Measurements from ENCODE around the gene SLC25A33.

The SLC25A33 gene

GRCh38 chr1:9576903-9577302 is 37.6 kb downstream of the SLC25A33 start:
- TF ChIP-seq CTCF (IDR thresholded peaks at IDR 0.05; ENCODE audit: low read depth, low read length): no peak
- no peak for DNase-seq (ENCODE audit: extremely low read depth, low read depth)

- no peak for TF ChIP-seq CTCF (IDR thresholded peaks at IDR 0.05; ENCODE audit: low read depth, low read length)
- DNase-seq (ENCODE audit: extremely low read depth, low read depth): no peak
Observed at GRCh38 chr1:9577423-9577822, 38.2 kb downstream of the SLC25A33 start.

GRCh38 chr1:9580942-9581341 is 41.7 kb downstream of the SLC25A33 start:
- no peak for DNase-seq (ENCODE audit: extremely low read depth, low read depth)
- TF ChIP-seq CTCF (IDR thresholded peaks at IDR 0.05; ENCODE audit: low read depth, low read length): no peak

GRCh38 chr1:9586147-9586766 is 47.0 kb downstream of the SLC25A33 start:
- DNase-seq (ENCODE audit: extremely low read depth, low read depth): no peak
- TF ChIP-seq CTCF (IDR thresholded peaks at IDR 0.05; ENCODE audit: low read depth, low read length): no peak

GRCh38 chr1:9588551-9589143 is 49.4 kb downstream of the SLC25A33 start, which contains the start of gene TMEM201:
Gene TMEM201 (plus strand): TSS chr1:9588911. CDS start chr1:9588931, 20 bp downstream.
- peak; percentile 76 for DNase-seq (ENCODE audit: extremely low read depth, low read depth)
- TF ChIP-seq CTCF (IDR thresholded peaks at IDR 0.05; ENCODE audit: low read depth, low read length): peak; percentile 34

GRCh38 chr1:9589144-9589718 is 50.0 kb downstream of the SLC25A33 start:
- no peak for DNase-seq (ENCODE audit: extremely low read depth, low read depth)

More at GRCh38 chr1:9589144-9589718, 50.0 kb downstream of the SLC25A33 start:
- TF ChIP-seq CTCF (IDR thresholded peaks at IDR 0.05; ENCODE audit: low read depth, low read length): no peak
